HEK293 (cell line): Measurements from ENCODE around the gene BAHD1.
A peak's percentile ranks its signal among the peaks of the same experiment; 100 is the strongest.

ENCODE experiments used
- CTCF ChIA-PET: fragments of 350-600 bp; formaldehyde crosslinking; extraction: SDS; loops from one replicate; lab custom pipeline; 2021; ENCODE audit warnings: antibody characterized with exemption; lab: Yijun Ruan, JAX
- POLR2A ChIA-PET: fragments of 300-600 bp; formaldehyde crosslinking; extraction: SDS; loops from one replicate; lab custom pipeline; 2020; ENCODE audit warnings: antibody characterized with exemption, inconsistent platforms; lab: Yijun Ruan, JAX
- H3K27ac ChIP-seq: fragments of 200-500 bp; sonication (Bioruptor generic); 2 replicates; pipeline ENCODE4 v1.5.1; 2014; ENCODE audit warnings: low read depth, low read length, control low read depth, inconsistent platforms; ENCODE audit errors: extremely low read depth
- H3K36me3 ChIP-seq, 2 experiments: fragments of 200-500 bp in 1 of 2; sonication (Bioruptor generic) in 1 of 2; 1 replicate in 1 of 2; 2 replicates in 1 of 2; pipeline ENCODE4 v1.5.1; 2014 to 2017; ENCODE audit warnings: inconsistent platforms in 2 of 2, low read length in 2 of 2; ENCODE audit not compliant: control insufficient read depth in 2 of 2, insufficient read depth in 1 of 2
- H3K4me1 ChIP-seq: fragments of 200-500 bp; sonication (Bioruptor generic); 2 replicates; pipeline ENCODE4 v1.5.1; 2014; ENCODE audit warnings: mild to moderate bottlenecking, low read length, inconsistent platforms; ENCODE audit not compliant: control insufficient read depth, insufficient read depth
- H3K4me3 ChIP-seq: 2 replicates; pipeline ENCODE4 v1.5.1; 2011; ENCODE audit warnings: low read depth, mild to moderate bottlenecking, control low read depth, low read length, moderate library complexity
- H3K9me3 ChIP-seq: fragments of 200-500 bp; sonication (Bioruptor generic); 2 replicates; pipeline ENCODE4 v1.5.1; 2014; ENCODE audit warnings: low read depth, low read length, inconsistent platforms; ENCODE audit not compliant: control insufficient read depth, insufficient read depth
- EGR2 ChIP-seq: fragments of 450-650 bp; formaldehyde crosslinking; IDR thresholded peaks from 2 replicates; pipeline ENCODE4 v1.5.1; 2016; ENCODE audit warnings: low read depth, missing biosample characterization, missing genetic modification characterization
- KLF7 ChIP-seq: fragments of 450-650 bp; formaldehyde crosslinking; IDR thresholded peaks from 2 replicates; pipeline ENCODE4 v1.5.1; 2016; ENCODE audit warnings: missing biosample characterization, missing genetic modification characterization, borderline replicate concordance
- PRDM10 ChIP-seq: fragments of 450-650 bp; formaldehyde crosslinking; IDR thresholded peaks from 2 replicates; pipeline ENCODE4 v1.5.1; 2016; ENCODE audit warnings: missing biosample characterization, missing genetic modification characterization
- SETDB1 ChIP-seq: IDR thresholded peaks from one replicate; pipeline ENCODE4 v1.6.1; 2017; ENCODE audit warnings: mild to moderate bottlenecking, low read length, moderate library complexity, mixed read lengths; ENCODE audit not compliant: insufficient read length
- SP2 ChIP-seq: fragments of 450-650 bp; formaldehyde crosslinking; IDR thresholded peaks from 2 replicates; pipeline ENCODE4 v1.5.1; 2016; ENCODE audit warnings: missing biosample characterization, missing genetic modification characterization
- ZBTB21 ChIP-seq: fragments of 450-650 bp; formaldehyde crosslinking; IDR thresholded peaks from 2 replicates; pipeline ENCODE4 v1.5.1; 2017; ENCODE audit warnings: missing biosample characterization, missing genetic modification characterization
- ZBTB7A ChIP-seq: fragments of 450-650 bp; formaldehyde crosslinking; IDR thresholded peaks from 2 replicates; pipeline ENCODE4 v1.5.1; 2016; ENCODE audit warnings: low read depth, missing biosample characterization, missing genetic modification characterization
- ZFHX2 ChIP-seq: fragments of 450-650 bp; formaldehyde crosslinking; conservative IDR thresholded peaks from 2 replicates; pipeline ENCODE4 v1.5.1; 2016; ENCODE audit warnings: missing biosample characterization, missing genetic modification characterization
- ZFP37 ChIP-seq: fragments of 450-650 bp; formaldehyde crosslinking; IDR thresholded peaks from 2 replicates; pipeline ENCODE4 v1.5.1; 2016; ENCODE audit warnings: missing biosample characterization, missing genetic modification characterization
- ZFP41 ChIP-seq: fragments of 450-650 bp; formaldehyde crosslinking; IDR thresholded peaks from 2 replicates; pipeline ENCODE4 v1.5.1; 2016; ENCODE audit warnings: missing biosample characterization, missing genetic modification characterization, borderline replicate concordance
- ZNF114 ChIP-seq: fragments of 450-650 bp; formaldehyde crosslinking; IDR thresholded peaks from 2 replicates; pipeline ENCODE4 v1.5.0; 2017; ENCODE audit warnings: missing biosample characterization, missing genetic modification characterization
- ZNF132 ChIP-seq: fragments of 450-650 bp; formaldehyde crosslinking; IDR thresholded peaks from 2 replicates; pipeline ENCODE4 v1.5.1; 2017; ENCODE audit warnings: missing biosample characterization, missing genetic modification characterization, borderline replicate concordance
- ZNF155 ChIP-seq: fragments of 450-650 bp; formaldehyde crosslinking; IDR thresholded peaks from 2 replicates; pipeline ENCODE4 v1.5.1; 2016; ENCODE audit warnings: missing biosample characterization, missing genetic modification characterization
- ZNF157 ChIP-seq: fragments of 450-650 bp; formaldehyde crosslinking; IDR thresholded peaks from 2 replicates; pipeline ENCODE4 v1.5.1; 2016; ENCODE audit warnings: missing biosample characterization, missing genetic modification characterization
- ZNF16 ChIP-seq: fragments of 450-650 bp; formaldehyde crosslinking; IDR thresholded peaks from 2 replicates; pipeline ENCODE4 v1.5.1; 2016; ENCODE audit warnings: low read depth, missing biosample characterization, missing genetic modification characterization
- ZNF2 ChIP-seq: fragments of 450-650 bp; formaldehyde crosslinking; IDR thresholded peaks from 2 replicates; pipeline ENCODE4 v1.5.1; 2016; ENCODE audit warnings: missing biosample characterization, missing genetic modification characterization
- ZNF221 ChIP-seq: fragments of 450-650 bp; formaldehyde crosslinking; IDR thresholded peaks from 2 replicates; pipeline ENCODE4 v1.5.1; 2017; ENCODE audit warnings: missing biosample characterization, missing genetic modification characterization, borderline replicate concordance
- ZNF350 ChIP-seq: fragments of 450-650 bp; formaldehyde crosslinking; IDR thresholded peaks from 2 replicates; pipeline ENCODE4 v1.5.0; 2017; ENCODE audit warnings: missing biosample characterization, mild to moderate bottlenecking, missing genetic modification characterization
- ZNF404 ChIP-seq: fragments of 450-650 bp; formaldehyde crosslinking; IDR thresholded peaks from 2 replicates; pipeline ENCODE4 v1.5.1; 2017; ENCODE audit warnings: missing biosample characterization, missing genetic modification characterization
- ZNF423 ChIP-seq: fragments of 450-650 bp; formaldehyde crosslinking; IDR thresholded peaks from 2 replicates; pipeline ENCODE4 v1.5.1; 2016; ENCODE audit warnings: missing biosample characterization, missing genetic modification characterization
- ZNF560 ChIP-seq: fragments of 450-650 bp; formaldehyde crosslinking; IDR thresholded peaks from 2 replicates; pipeline ENCODE4 v1.5.1; 2017; ENCODE audit warnings: missing biosample characterization, missing genetic modification characterization, borderline replicate concordance
- ZNF585B ChIP-seq: fragments of 450-650 bp; formaldehyde crosslinking; IDR thresholded peaks from 2 replicates; pipeline ENCODE4 v1.5.1; 2016; ENCODE audit warnings: missing biosample characterization, missing genetic modification characterization
- ZNF677 ChIP-seq: fragments of 450-650 bp; IDR thresholded peaks from 2 replicates; pipeline ENCODE4 v1.5.0; 2018; ENCODE audit warnings: missing biosample characterization, mild to moderate bottlenecking, missing genetic modification characterization, moderate library complexity
- ZNF76 ChIP-seq: fragments of 450-650 bp; formaldehyde crosslinking; IDR thresholded peaks from 2 replicates; pipeline ENCODE4; 2016; ENCODE audit warnings: low read depth, missing biosample characterization, missing genetic modification characterization, borderline replicate concordance
- ZNF777 ChIP-seq: fragments of 450-650 bp; formaldehyde crosslinking; IDR thresholded peaks from 2 replicates; pipeline ENCODE4 v1.5.1; 2017; ENCODE audit warnings: missing biosample characterization, missing genetic modification characterization, borderline replicate concordance
- ZSCAN23 ChIP-seq: fragments of 450-650 bp; formaldehyde crosslinking; IDR thresholded peaks from 2 replicates; pipeline ENCODE4 v1.5.1; 2016; ENCODE audit warnings: missing biosample characterization, missing genetic modification characterization
- TF ChIP-seq, protein P1 (sequence below): fragments of 450-650 bp; formaldehyde crosslinking; IDR thresholded peaks from 2 replicates; pipeline ENCODE4 v1.5.1; 2016; ENCODE audit warnings: missing biosample characterization, missing genetic modification characterization

The BAHD1 gene

GRCh38 chr15:40428185-40428584, 12.6 kb upstream of the BAHD1 start (continued):
- TF ChIP-seq, protein P1, sequence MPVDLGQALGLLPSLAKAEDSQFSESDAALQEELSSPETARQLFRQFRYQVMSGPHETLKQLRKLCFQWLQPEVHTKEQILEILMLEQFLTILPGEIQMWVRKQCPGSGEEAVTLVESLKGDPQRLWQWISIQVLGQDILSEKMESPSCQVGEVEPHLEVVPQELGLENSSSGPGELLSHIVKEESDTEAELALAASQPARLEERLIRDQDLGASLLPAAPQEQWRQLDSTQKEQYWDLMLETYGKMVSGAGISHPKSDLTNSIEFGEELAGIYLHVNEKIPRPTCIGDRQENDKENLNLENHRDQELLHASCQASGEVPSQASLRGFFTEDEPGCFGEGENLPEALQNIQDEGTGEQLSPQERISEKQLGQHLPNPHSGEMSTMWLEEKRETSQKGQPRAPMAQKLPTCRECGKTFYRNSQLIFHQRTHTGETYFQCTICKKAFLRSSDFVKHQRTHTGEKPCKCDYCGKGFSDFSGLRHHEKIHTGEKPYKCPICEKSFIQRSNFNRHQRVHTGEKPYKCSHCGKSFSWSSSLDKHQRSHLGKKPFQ (tag by site-specific recombination) = no peak
- TF ChIP-seq ZNF155 (tag by site-specific recombination) = no peak

DNA sequence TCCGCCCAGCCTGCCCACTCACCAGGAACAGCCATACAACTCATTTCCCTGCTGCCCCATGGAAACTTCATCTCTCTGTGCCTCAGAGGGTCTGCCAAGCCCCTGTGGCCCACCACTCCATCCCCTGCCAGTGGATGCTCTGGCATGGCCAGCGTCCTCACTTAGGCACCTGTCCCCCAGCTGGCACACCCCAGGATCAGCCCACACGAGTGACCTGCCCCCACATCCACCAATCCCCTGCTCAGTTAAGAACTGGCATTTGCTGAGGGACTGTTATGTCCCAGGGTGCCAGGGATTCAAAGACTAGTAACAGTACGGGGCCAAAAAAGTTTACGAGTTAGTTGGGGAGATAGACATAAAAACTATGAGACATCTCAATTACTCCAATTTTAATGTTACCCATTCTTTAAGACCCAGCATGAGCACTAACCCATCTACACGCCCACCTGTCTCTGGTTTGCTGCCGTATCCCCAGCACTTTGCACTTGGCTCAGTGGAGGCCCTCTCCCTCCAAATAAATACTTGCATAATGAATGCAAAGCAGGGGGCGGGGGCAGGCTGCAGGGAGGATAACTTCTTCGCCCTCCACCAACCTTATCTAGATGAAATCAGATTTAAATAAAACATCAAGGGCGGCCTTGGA, 11.6 kb upstream of the BAHD1 start:
- no peaks in the 10 kb centered on the region for H3K4me1 ChIP-seq
- POLR2A ChIA-PET = interaction anchor here (0.6 kb wide), 1 partner anchor 96 kb away, joined by 5 read pairs; no protein-coding TSS in a partner anchor
- TF ChIP-seq EGR2 (tag by site-specific recombination) (peak; percentile 61; the same call in 1 of the 2 replicates), ZFHX2 (tag by site-specific recombination) (peak; percentile 62), ZFP41 (tag by site-specific recombination) (no peak), SP2 (tag by site-specific recombination) (0 out of 2 replicates have a peak, but pooled peaks have one; percentile 9)
- CTCF ChIA-PET = interaction anchor here (0.7 kb wide), 1 partner anchor 245 kb away, joined by 3 read pairs; no protein-coding TSS in a partner anchor
- no peak overlapping the region for H3K4me3 ChIP-seq
- no peaks in the 10 kb centered on the region for H3K9me3 ChIP-seq
- H3K36me3 ChIP-seq = no peaks in the 10 kb centered on the region; a peak in 1 of 3 replicates
- H3K27ac ChIP-seq = no peak overlapping the region

GRCh38 chr15:40430271-40430805, 10.4 kb upstream of the BAHD1 start:
- Histone ChIP-seq H3K4me3 (no peak overlapping the region), H3K4me1 (no peaks in the 10 kb centered on the region), H3K36me3 (no peaks in the 10 kb centered on the region; a peak in 1 of 3 replicates), H3K27ac (no peak overlapping the region), H3K9me3 (no peaks in the 10 kb centered on the region)
- CTCF ChIA-PET = interaction anchor here (0.6 to 1.1 kb wide), 3 partner anchors 11 to 150 kb away, joined by 4 to 9 read pairs (median 5); partner anchors contain the start of gene BAHD1
- POLR2A ChIA-PET = interaction anchor here (0.6 to 1.6 kb wide), 4 partner anchors 9 to 42 kb away, joined by 3 to 4 read pairs (median 3); partner anchors contain the start of genes BAHD1 and IVD
- no peak for TF ChIP-seq ZFP37 (tag by site-specific recombination)
- TF ChIP-seq ZBTB21 (tag by site-specific recombination) = no peak
- no peak for TF ChIP-seq ZNF777 (tag by site-specific recombination)
- TF ChIP-seq ZNF404 (tag by site-specific recombination) = no peak
- no peak for TF ChIP-seq ZSCAN23
- no peak for TF ChIP-seq ZNF677 (tag by site-specific recombination)
- no peak for TF ChIP-seq ZBTB7A
- peak; percentile 80 for TF ChIP-seq SP2 (tag by site-specific recombination)
- TF ChIP-seq PRDM10 = peak; percentile 82
- TF ChIP-seq ZNF76 (tag by site-specific recombination) = no peak
- TF ChIP-seq KLF7 (tag by site-specific recombination) = no peak
- no peak for TF ChIP-seq ZNF114 (tag by site-specific recombination)
- TF ChIP-seq ZNF16 = no peak
- TF ChIP-seq ZNF560 (tag by site-specific recombination) = no peak
- TF ChIP-seq ZNF132 = no peak
- no peak for TF ChIP-seq ZNF221 (tag by site-specific recombination)
- TF ChIP-seq ZNF585B = no peak
- TF ChIP-seq ZNF350 = no peak
- no peak for TF ChIP-seq ZNF155 (tag by site-specific recombination)
- TF ChIP-seq ZNF2 (tag by site-specific recombination) = no peak
- TF ChIP-seq SETDB1 = no peak
- no peak for TF ChIP-seq ZNF157 (tag by site-specific recombination)
- TF ChIP-seq ZNF423 (tag by site-specific recombination) = no peak
